Islet precursor cell (in vitro differentiated cells): ENCODE results near the gene CLEC7A.

Experiments used
- DNase-seq: peaks from one replicate; pipeline ENCODE4 v3.0.0-alpha.2; 2018

Gene CLEC7A

GRCh38 chr12:10130042-10130441 lies at the start of gene CLEC7A:
Gene CLEC7A, minus strand, starts transcription at chr12:10130199. Its CDS starts 117 bp downstream, at chr12:10130082.
- DNase-seq, result no peak

GRCh38 chr12:10179776-10180181 lies 49.8 kb upstream of the CLEC7A start:
- no peak for DNase-seq

DNA sequence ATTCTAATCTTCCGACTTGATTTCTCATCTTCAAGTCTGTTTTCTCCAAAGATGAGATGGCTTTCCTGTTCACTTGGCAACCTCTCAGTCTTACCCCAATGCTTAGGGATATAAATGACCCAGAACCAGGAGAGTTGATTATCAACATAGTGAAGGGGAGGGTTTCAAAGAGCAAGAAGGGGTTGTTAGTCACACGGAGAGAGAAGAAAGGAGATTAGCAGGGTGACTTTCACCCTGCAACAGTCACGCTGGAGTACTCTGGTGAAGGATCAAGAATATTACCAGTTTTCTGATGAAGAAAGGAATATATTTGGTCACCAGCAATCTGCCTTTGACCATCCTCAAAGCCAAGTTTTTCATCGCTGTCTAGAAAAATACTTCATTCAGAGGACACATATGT lies 48.8 kb upstream of the CLEC7A start, which contains the start of gene TMEM52B:
TSS of gene TMEM52B (plus strand) at position 212 of the 400 bp plus-strand sequence. CDS start 543 bp downstream, outside the sequence.
- DNase-seq, result no peak

DNA sequence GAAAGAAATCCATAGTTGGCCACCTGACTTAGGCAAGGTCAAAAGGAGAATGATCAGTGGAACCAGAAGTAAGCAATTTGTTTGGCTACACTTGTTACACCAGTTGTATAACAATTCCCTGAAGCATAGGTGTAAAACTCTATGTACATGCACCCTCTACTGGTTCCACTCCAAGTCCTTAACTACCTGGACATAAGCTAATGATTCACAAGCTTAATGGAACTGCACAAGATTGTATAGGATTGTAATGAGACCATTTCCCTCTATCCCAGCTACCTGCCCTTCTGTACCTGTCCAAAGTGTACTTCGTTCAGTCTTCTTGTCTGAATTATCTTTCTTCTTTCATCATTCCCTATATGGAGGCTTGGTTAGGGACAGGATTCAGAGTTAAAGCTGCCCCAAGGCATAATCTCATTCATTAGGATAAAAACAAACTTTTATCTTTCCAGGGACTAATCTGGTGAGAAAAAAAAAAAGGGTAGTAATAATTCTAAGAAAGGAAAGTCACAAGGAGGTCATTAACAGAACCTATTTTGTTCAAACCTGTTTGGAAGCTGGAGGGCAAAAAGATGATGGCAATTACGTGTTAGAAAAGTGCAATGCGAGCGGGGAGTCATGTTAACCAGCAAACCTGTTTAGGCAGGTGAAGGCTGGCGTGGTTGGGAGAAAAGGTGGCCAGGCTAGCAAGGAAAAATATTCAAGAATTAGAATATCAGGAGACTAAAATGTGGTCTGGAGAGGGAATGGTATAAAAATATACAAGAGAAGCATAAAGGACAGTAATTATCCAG lies 46.0 kb upstream of the CLEC7A start:
- DNase-seq, result no peak

DNA sequence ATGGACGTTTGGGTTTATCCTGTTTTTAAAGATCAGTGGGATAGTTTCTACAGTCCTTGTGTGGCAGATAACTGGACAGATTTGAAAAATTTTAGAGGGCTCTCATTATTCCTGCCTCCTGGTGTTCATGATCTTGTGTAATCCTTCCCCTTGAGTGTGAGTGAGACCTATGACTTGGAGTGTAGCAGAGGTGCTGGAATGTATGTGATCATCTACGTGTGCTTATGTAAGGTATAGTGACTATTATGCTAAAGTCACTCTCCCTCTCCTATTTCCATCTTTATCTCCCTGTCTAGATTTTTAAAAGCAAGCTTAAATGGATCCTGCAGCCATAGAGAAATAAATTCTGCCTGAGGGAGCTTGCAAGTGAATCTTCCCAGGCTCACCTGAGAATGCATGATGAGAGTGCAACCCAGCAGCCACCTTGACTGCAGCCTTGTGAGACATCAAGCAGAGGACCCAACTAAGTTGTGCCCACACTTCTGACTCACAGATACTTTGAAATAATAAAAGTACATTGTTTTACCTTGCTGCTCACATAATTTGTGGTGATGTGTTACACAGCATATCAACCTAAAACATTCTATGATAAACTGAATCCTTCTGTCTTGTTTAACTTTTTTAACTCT lies 45.1 kb upstream of the CLEC7A start:
- DNase-seq, result no peak

- DNase-seq, result no peak
Observed at GRCh38 chr12:10171973-10172728, 42.2 kb upstream of the CLEC7A start, which contains the start of gene OLR1. Gene OLR1, minus strand, starts transcription at chr12:10172132. Its CDS starts 55 bp downstream, at chr12:10172077.

GRCh38 chr12:10170216-10170615 lies 40.2 kb upstream of the CLEC7A start:
- no peak for DNase-seq

- DNase-seq, result no peak
Observed at GRCh38 chr12:10169104-10169503, 39.1 kb upstream of the CLEC7A start.

GRCh38 chr12:10167599-10167998 lies 37.6 kb upstream of the CLEC7A start:
- no peak for DNase-seq

DNA sequence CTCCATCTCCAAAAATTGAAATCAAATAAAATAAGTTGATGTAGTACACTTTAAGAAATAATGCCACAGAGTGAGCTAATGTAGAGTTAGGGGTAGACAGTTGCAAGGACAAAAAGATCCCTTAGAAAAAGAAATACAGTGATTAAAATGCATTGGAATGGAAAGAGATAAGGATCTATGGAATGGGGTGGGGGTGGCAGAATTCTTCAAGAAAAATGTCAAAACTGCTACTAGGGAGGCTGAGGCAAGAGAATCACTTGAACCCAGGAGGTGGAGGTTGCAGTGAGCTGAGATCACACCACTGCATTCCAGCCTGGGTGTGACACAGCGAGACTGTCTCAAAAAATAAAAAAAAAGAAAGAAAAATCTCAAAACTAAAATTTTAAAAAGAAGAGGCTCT lies 35.4 kb upstream of the CLEC7A start:
- DNase-seq, result no peak

- no peak for DNase-seq
Observed at GRCh38 chr12:10163084-10163483, 33.1 kb upstream of the CLEC7A start.

GRCh38 chr12:10160617-10161385 lies 30.8 kb upstream of the CLEC7A start:
- no peak for DNase-seq

DNA sequence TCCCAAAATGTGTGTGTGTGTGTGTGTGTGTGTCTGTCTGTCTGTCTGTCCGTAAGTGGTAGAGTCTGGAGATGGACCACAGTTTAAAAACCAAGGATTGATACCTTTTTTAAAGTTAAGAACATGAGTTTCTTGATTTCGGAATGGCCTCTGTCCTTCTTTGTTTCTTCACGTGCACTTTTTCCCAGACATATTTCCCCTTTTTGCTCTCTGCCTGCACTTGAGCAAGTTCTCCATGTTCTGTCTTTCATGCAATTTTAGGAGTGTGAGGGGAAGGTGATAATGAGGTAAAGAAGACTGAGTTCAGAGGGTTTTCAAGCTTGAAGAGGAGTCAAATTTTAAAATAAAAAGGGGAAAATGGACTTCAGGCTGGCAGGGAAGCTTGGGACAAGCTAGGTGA lies 29.3 kb upstream of the CLEC7A start:
- no peak for DNase-seq

DNA sequence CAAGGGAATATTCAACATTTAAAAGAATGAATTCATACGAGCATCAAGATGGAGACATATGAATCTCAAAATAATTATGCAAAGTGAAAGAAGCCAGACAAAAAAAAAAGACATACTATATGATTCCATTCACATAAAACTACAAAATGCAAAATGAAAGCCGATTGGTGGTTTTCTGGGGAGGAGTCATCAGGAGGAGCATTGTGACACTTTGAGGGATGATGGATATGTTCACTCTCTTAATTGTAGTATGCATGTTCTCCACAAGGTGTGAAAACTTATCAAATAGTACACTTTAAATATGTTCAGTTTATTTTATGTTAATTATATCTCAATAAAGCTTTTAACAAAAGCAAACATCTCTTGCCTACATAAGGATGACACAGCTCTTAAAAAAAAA lies 28.4 kb upstream of the CLEC7A start:
- DNase-seq, result no peak

- DNase-seq, result no peak
Observed at GRCh38 chr12:10155966-10156365, 26.0 kb upstream of the CLEC7A start.

GRCh38 chr12:10154145-10154496 lies 24.1 kb upstream of the CLEC7A start:
- no peak for DNase-seq

GRCh38 chr12:10153271-10154144 lies 23.5 kb upstream of the CLEC7A start:
- DNase-seq, result peak; percentile 92

GRCh38 chr12:10151621-10152020 lies 21.6 kb upstream of the CLEC7A start:
- no peak for DNase-seq

- DNase-seq, result no peak
Observed at GRCh38 chr12:10147714-10148403, 17.9 kb upstream of the CLEC7A start.

GRCh38 chr12:10142976-10143589 lies 13.1 kb upstream of the CLEC7A start:
- no peak for DNase-seq

DNA sequence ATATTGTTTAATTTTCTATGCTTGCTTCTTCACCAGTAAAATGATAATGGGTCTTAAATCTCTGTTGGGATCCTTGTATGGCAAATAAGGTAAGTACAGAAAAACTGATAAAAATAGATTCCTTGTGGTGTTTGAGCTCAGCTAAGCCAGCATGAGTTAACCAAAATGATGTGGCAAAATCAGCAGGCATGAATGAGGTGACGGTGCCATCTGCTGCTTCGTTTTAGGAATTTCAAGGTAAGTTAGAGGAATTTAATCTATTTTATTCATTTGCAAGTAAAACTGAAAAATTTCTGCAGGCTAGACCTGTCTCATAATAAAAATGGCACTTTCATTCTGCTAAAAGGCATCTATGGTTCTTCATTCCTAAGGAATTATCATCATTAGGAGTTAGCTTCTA lies 10.0 kb upstream of the CLEC7A start:
- peak; percentile 69 for DNase-seq
